Stomach (tissue), 4 donors: ENCODE measurements around the gene PTPRG.

Experiments
- EP300 ChIP-seq: sonication (generic); formaldehyde crosslinking; IDR thresholded peaks from one replicate; pipeline ENCODE4 v1.6.1; 2017; ENCODE audit warnings: antibody characterized with exemption
- POLR2A ChIP-seq, 4 donors: fragments of 450-650 bp; IDR thresholded peaks; one replicate each; pipeline ENCODE4 v1.6.1; 2016; ENCODE audit warnings: antibody characterized with exemption in 4 of 4, control low read depth in 2 of 4, mild to moderate bottlenecking in 1 of 4, moderate library complexity in 1 of 4
- POLR2AphosphoS5 ChIP-seq, 3 donors: sonication (generic); formaldehyde crosslinking; IDR thresholded peaks; one replicate each; pipeline ENCODE4 v1.6.1; 2016; ENCODE audit warnings: antibody characterized with exemption in 3 of 3
- TF ChIP-seq, protein P1 (sequence below), 7 experiments: fragments of 450-650 bp in 4 of 7; fragments of 200-600 bp in 3 of 7; sonication (generic) in 3 of 7; IDR thresholded peaks; one replicate each; pipeline ENCODE4 v1.5.1; 2016 to 2019; ENCODE audit warnings: antibody characterized with exemption in 7 of 7, control low read depth in 2 of 7, mild to moderate bottlenecking in 1 of 7

GRCh38 chr3:61627768-61628185, 66.4 kb downstream of the PTPRG start:
- TF ChIP-seq, protein P1, sequence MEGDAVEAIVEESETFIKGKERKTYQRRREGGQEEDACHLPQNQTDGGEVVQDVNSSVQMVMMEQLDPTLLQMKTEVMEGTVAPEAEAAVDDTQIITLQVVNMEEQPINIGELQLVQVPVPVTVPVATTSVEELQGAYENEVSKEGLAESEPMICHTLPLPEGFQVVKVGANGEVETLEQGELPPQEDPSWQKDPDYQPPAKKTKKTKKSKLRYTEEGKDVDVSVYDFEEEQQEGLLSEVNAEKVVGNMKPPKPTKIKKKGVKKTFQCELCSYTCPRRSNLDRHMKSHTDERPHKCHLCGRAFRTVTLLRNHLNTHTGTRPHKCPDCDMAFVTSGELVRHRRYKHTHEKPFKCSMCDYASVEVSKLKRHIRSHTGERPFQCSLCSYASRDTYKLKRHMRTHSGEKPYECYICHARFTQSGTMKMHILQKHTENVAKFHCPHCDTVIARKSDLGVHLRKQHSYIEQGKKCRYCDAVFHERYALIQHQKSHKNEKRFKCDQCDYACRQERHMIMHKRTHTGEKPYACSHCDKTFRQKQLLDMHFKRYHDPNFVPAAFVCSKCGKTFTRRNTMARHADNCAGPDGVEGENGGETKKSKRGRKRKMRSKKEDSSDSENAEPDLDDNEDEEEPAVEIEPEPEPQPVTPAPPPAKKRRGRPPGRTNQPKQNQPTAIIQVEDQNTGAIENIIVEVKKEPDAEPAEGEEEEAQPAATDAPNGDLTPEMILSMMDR (IDR thresholded peaks at IDR 0.05): no peak
- TF ChIP-seq POLR2AphosphoS5 (IDR thresholded peaks at IDR 0.05): no peak
- no peak for TF ChIP-seq POLR2A (IDR thresholded peaks at IDR 0.05)
- TF ChIP-seq EP300: no peak
